Heart left ventricle (tissue), 13 donors: ENCODE measurements around the gene B3GALT5.

Source experiments
- CTCF ChIP-seq, 12 donors: fragments of 200-600 bp; sonication (generic) in 4 of 12; IDR thresholded peaks; one replicate each; pipeline versions ENCODE4 v1.5.0 to v1.8.0; 2018 to 2022; ENCODE audit warnings: antibody characterized with exemption in 12 of 12, mild to moderate bottlenecking in 5 of 12
- POLR2A ChIP-seq, 2 donors: fragments of 450-650 bp; IDR thresholded peaks; one replicate each; pipeline ENCODE4 v1.6.1; 2017; ENCODE audit warnings: antibody characterized with exemption in 2 of 2, mild to moderate bottlenecking in 2 of 2, moderate library complexity in 2 of 2
- donor health status: ischemic (EF 13 %, LVEDD 7.1; RV severe dilation, severe dysfunction).
- donor health status: DM: no; HTN: yes; CAD: no.
- donor health status: DM: no; HTN: no; CAD: no.
- donor health status: ischemic (EF 25% LVEDD 6.9; RV normal size, moderate dysfunction).
- donor health status: ischemic (EF 25% LVEDD 5.7; RV mildly dilated, moderate dysfunction).
- donor health status: ischemic (EF 35%, LVEDD 5.7; RV mildly dilated, moderate dysfunction).
- donor health status: nonischemic (EF 11% LVEDD 7.7; RV severe dilation, severe dysfunction).
- donor health status: DM: yes; HTN: yes; CAD: no.
- donor health status: PGD.
- donor health status: ischemic (EF 29% LVEDD 5.4; RV normal size, mild dysfunction).
- donor health status: nonischemic (EF 23%, LVEDD 6.1; RV moderate dilation, normal function).

DNA sequence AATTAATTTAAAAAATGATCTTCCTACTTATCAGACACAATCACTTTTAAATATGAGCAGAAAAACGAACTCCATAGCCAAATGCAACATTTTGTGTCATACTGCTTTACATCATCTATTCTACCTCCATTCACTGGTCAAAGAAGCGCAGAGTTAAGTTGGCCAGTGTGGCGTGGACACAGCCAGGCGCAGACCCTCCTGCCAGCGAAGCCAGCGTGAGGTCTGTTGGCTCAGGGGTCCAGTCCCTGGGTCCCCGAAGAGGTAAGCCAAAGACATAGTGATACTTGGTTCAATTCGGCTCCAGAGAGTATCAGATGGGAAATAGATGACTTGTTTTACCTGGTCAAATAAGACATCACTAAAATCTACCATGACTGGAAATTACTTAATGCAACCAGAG lies 59.2 kb downstream of the B3GALT5 start:
- TF ChIP-seq CTCF (IDR thresholded peaks at IDR 0.05) (no peak), POLR2A (IDR thresholded peaks at IDR 0.05) (no peak)
